ENCODE measurements around the gene C1orf232.

DNA sequence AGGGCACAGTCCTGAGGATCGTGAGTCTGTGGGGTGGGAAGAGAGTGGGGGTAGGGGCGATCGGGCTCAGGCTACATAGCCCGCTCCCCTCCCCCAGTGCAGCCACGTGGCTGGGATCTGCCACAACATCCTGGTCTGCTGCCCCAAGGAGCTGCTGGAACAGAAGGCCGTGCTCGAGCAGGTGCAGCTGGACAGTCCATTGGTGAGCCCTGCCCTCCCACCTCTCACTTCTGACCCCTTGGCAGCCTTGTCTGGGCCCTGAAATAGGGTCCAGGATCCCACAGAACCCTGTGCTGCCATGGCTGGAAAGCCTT lies 13.6 kb upstream of the C1orf232 start:
- TF ChIP-seq PRDM1 (tag by site-specific recombination; IDR thresholded peaks at IDR 0.05) (no peak), ZNF121 (tag by site-specific recombination; IDR thresholded peaks at IDR 0.05) (no peak), ZNF777 (tag by site-specific recombination; IDR thresholded peaks at IDR 0.05; ENCODE audit: borderline replicate concordance) (no peak), ZSCAN30 (tag by site-specific recombination; IDR thresholded peaks at IDR 0.05) (no peak), BCL11A (tag by site-specific recombination; IDR thresholded peaks at IDR 0.05; ENCODE audit: low read depth) (no peak), YY1 (tag by site-specific recombination; IDR thresholded peaks at IDR 0.05) (no peak), ZNF16 (tag by site-specific recombination; IDR thresholded peaks at IDR 0.05; ENCODE audit: low read depth) (no peak), OSR2 (tag by site-specific recombination; IDR thresholded peaks at IDR 0.05) (no peak)
- TF ChIP-seq, protein P1, sequence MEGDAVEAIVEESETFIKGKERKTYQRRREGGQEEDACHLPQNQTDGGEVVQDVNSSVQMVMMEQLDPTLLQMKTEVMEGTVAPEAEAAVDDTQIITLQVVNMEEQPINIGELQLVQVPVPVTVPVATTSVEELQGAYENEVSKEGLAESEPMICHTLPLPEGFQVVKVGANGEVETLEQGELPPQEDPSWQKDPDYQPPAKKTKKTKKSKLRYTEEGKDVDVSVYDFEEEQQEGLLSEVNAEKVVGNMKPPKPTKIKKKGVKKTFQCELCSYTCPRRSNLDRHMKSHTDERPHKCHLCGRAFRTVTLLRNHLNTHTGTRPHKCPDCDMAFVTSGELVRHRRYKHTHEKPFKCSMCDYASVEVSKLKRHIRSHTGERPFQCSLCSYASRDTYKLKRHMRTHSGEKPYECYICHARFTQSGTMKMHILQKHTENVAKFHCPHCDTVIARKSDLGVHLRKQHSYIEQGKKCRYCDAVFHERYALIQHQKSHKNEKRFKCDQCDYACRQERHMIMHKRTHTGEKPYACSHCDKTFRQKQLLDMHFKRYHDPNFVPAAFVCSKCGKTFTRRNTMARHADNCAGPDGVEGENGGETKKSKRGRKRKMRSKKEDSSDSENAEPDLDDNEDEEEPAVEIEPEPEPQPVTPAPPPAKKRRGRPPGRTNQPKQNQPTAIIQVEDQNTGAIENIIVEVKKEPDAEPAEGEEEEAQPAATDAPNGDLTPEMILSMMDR (tag by site-specific recombination; IDR thresholded peaks at IDR 0.05) = no peak
- TF ChIP-seq, protein P2, sequence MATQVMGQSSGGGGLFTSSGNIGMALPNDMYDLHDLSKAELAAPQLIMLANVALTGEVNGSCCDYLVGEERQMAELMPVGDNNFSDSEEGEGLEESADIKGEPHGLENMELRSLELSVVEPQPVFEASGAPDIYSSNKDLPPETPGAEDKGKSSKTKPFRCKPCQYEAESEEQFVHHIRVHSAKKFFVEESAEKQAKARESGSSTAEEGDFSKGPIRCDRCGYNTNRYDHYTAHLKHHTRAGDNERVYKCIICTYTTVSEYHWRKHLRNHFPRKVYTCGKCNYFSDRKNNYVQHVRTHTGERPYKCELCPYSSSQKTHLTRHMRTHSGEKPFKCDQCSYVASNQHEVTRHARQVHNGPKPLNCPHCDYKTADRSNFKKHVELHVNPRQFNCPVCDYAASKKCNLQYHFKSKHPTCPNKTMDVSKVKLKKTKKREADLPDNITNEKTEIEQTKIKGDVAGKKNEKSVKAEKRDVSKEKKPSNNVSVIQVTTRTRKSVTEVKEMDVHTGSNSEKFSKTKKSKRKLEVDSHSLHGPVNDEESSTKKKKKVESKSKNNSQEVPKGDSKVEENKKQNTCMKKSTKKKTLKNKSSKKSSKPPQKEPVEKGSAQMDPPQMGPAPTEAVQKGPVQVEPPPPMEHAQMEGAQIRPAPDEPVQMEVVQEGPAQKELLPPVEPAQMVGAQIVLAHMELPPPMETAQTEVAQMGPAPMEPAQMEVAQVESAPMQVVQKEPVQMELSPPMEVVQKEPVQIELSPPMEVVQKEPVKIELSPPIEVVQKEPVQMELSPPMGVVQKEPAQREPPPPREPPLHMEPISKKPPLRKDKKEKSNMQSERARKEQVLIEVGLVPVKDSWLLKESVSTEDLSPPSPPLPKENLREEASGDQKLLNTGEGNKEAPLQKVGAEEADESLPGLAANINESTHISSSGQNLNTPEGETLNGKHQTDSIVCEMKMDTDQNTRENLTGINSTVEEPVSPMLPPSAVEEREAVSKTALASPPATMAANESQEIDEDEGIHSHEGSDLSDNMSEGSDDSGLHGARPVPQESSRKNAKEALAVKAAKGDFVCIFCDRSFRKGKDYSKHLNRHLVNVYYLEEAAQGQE (tag by site-specific recombination; IDR thresholded peaks at IDR 0.05) = no peak

Data from HEK293 (cell line).